Uterus (tissue), 2 donors: Measurements from ENCODE around the gene ARHGEF7.

Experiments
- POLR2A ChIP-seq, 2 donors: fragments of 450-650 bp; IDR thresholded peaks; one replicate each; pipeline ENCODE4 v1.6.1; 2016; ENCODE audit warnings: antibody characterized with exemption in 2 of 2, mild to moderate bottlenecking in 1 of 2, moderate library complexity in 1 of 2
- TF ChIP-seq, protein P1 (sequence below), 4 experiments: fragments of 200-600 bp in 2 of 4; fragments of 450-650 bp in 2 of 4; sonication (generic) in 2 of 4; IDR thresholded peaks; one replicate each; pipeline ENCODE4 v1.5.1; 2016 to 2019; ENCODE audit warnings: antibody characterized with exemption in 4 of 4, mild to moderate bottlenecking in 2 of 4, moderate library complexity in 1 of 4

DNA sequence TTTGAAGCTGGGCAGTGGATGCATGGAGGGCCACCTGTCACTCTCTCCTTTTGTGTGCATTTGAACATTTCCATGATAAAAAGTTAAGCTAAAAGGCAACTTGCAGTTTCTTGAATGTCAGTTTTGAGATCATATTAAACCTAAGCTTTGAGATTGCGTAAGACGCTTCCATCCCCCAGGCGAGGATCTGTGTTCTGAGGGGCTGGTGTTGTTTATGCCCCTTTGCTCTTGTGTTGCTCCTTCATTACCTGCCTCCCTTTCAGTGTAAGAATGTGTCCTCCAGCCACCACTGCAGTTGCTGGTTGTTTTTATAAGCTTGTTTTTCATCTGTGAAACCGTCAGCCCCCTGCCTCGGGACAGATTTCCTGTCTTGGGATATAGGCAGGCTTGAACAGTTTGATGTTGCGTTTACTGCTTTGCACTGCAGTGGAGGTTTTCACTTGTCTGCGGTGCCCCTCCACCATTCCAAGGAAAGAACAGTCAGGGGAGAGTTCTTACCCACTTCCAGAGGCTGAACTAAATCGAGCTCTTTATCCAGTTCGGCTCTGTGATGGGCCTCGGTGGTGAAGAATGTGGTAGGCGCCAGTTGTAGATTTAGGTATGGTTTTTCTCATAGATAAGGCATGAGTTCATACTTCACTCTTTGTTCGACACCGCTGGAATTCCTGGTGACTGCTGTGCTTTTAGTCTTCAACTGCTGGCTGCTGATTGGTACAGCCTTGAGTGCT, 96.8 kb downstream of the ARHGEF7 start:
- TF ChIP-seq, protein P1, sequence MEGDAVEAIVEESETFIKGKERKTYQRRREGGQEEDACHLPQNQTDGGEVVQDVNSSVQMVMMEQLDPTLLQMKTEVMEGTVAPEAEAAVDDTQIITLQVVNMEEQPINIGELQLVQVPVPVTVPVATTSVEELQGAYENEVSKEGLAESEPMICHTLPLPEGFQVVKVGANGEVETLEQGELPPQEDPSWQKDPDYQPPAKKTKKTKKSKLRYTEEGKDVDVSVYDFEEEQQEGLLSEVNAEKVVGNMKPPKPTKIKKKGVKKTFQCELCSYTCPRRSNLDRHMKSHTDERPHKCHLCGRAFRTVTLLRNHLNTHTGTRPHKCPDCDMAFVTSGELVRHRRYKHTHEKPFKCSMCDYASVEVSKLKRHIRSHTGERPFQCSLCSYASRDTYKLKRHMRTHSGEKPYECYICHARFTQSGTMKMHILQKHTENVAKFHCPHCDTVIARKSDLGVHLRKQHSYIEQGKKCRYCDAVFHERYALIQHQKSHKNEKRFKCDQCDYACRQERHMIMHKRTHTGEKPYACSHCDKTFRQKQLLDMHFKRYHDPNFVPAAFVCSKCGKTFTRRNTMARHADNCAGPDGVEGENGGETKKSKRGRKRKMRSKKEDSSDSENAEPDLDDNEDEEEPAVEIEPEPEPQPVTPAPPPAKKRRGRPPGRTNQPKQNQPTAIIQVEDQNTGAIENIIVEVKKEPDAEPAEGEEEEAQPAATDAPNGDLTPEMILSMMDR (IDR thresholded peaks at IDR 0.05): no peak
- TF ChIP-seq POLR2A (IDR thresholded peaks at IDR 0.05): no peak
